CD4-positive, alpha-beta T cell treated with Interleukin-1 beta for 1 hour (primary cell): Measurements from ENCODE around the gene PNO1.
A peak's percentile ranks its signal among the peaks of the same experiment; 100 is the strongest.
"Not testable (repeated sequence)": the region's sequence is repeated elsewhere in the genome, so short reads cannot be mapped to it uniquely, and the experiment has no call there.

Experiments
- DNase-seq, 2 donors: peaks; one replicate each; pipeline ENCODE4 v3.0.0-alpha.2; 2020 to 2022

Gene PNO1

DNA sequence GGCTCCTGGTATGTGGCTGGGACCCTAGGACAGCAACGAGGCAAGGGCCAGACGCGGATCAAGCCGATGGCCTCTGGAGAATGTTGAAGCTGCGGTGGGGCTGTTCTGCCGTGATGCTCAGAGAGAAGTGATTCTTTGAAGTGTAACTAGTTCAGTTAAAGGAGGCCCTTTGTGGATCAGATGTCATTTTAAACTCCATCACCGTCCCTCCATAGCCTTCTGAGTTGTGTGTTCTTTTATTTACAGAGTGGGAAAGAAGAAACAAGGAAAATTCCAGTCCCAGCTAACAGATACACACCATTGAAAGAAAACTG, 403 bp downstream of the PNO1 start:
- DNase-seq: no peak

- DNase-seq: no peak
Observed at GRCh38 chr2:68163641-68164040, 6.0 kb downstream of the PNO1 start.

- no peak for DNase-seq
Observed at GRCh38 chr2:68167186-68167585, 9.5 kb downstream of the PNO1 start.

DNA sequence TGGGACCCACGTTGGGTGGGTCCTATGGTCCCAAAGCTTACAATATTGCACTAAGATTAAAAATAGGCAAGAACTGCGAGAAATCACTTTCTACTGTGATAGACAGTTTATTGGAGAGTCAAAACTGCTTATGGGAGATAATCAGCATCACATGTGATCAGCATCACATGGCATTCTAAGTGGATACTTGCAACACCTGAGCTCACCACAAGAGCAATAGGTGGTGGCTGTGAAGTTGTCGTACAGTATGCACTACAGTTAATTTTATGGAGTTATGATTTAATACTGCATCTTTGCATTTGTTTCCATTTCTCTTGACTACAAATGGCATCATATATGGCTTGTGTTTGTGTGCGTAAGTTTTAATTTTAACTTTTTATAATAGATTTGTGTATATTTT, 11.6 kb downstream of the PNO1 start:
- no peak for DNase-seq

GRCh38 chr2:68171146-68171545, 13.5 kb downstream of the PNO1 start:
- no peak for DNase-seq

DNA sequence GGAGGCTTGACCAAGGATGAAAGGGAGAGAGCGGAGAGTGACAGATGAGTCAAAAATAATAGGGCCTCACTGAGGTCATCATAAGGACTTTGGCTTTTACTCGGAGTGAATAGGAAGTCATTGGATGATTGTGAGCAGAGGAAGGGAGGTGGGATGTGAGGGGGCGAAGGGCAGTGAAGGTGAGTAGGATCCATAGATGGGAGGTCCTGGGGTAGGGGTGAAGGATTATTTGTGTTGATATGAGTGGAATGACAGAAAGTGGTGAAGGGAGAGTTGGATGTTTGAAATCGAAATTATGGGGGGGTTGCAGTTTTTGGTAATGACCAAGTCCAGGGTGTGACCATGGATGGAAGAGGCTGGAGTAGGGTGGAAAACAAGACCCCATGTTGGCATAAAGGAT, 14.0 kb downstream of the PNO1 start:
- no peak for DNase-seq

DNA sequence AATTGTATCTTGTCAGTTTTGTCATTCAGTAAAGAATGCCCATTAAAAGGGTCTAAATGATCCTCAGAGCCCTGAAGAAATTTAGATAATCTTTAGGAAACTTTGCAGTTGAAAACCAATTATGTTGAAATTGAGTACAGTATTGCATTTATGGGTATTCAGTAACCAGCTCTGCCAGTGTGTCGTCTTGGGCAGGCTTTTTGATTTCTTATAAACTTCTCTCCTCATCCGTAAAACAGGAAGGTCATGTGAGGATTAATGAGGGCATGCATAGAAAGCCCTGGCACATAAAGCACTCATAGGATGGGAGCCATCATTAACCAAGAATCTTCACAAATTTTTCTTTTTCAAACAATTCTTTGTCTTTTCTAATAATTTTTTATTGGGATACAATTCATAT, 14.8 kb downstream of the PNO1 start:
- DNase-seq: no peak

GRCh38 chr2:68172990-68173700, 15.5 kb downstream of the PNO1 start:
- no peak for DNase-seq

DNA sequence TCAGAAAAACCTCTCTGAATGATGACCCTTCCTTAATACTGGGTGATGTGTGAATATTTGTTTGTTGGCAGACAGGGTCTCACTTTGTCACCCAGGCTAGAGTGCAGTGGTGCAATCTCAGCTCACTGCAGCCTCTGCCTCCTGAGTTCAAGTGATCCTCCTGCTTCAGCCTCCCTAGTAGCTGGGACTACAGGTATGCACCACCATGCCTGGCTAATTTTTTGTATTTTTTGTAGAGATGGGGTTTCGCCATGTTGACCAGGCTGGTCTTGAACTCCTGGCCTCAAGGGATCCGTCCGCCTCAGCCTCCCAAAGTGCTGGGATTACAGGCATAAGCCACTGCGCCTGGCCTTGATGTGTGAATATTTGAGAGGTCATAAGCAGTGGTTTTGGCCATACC, 17.5 kb downstream of the PNO1 start:
- DNase-seq: not testable (repeated sequence)

DNA sequence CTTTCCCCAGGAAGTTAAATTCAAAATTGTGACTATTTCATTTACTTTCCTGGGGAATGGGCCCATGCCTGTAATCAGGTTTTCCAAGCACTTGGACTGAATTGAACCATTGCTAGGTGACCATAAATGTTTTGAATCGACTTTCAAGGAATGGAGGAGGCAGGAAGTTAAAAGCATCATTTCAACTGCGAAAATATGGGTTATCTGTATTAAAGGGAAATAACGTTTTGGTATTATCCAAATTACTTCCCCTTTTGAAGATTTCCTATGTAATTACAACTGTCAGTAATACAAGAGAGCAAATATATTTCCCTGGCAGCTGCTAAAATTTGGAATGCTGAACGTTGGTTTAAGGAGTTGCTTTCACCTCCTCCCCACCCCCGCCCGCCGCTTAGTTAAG, 19.0 kb downstream of the PNO1 start:
- DNase-seq: no peak

DNA sequence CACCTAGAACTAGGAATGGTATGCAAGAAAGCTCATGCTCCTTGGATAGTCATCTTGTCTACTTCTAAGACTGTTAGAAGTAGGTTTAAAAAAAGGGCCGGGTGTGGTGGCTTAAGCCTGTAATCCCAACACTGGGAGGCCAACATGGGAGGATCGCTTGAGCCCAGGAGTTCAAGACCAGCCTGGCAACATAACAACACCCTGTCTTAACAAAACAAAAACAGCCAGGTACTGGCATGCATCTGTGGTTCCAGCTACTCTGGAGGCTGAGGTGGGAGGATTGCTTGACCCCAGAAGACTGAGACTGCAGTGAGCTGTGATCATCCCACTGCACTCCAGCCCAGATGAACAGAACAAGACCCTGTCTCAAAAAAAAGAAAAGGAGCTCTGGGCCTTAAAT, 19.9 kb downstream of the PNO1 start:
- DNase-seq: no peak

DNA sequence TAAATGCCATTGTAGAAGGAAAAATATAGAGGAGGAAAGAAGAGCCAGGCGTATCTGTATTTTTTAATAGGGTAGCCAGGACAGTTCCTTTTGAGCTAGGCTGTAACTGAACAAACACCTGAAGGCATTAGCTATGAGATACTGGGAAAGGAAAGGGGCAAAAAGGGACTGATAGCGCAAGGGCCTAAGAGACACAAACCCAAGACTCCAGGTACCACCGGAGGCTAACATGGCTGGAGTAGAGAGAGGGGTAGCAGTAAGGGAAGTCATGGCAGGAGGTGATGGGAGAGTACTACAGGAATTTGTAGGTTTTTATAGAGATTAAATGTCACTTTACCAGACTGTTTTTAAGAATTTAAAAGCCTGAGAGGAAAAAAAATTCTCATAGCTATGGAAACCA, 20.7 kb downstream of the PNO1 start:
- no peak for DNase-seq

- DNase-seq: no peak
Observed at GRCh38 chr2:68178954-68179627, 21.4 kb downstream of the PNO1 start.

DNA sequence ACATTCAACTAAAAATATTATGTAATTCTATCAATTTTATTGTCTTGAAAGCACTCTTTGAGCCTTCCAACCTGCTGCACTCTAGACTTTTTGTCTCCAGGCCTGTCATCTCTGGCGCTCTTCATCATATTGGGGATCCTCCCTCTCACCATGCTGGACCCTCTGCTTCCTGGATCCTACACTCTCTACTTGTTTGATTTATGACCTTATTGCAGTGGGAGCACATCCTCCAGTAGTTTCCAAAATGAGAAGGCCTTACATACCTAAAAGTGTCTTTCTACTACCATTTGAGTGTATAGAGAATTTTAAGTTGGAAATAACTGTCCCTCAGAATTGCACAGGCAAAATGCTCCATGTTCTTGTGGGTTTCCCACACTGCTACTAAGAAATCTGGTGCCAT, 25.2 kb downstream of the PNO1 start:
- DNase-seq: no peak

GRCh38 chr2:68185541-68186164, 28.0 kb downstream of the PNO1 start:
- peak; percentile 57 to 60 for DNase-seq

DNA sequence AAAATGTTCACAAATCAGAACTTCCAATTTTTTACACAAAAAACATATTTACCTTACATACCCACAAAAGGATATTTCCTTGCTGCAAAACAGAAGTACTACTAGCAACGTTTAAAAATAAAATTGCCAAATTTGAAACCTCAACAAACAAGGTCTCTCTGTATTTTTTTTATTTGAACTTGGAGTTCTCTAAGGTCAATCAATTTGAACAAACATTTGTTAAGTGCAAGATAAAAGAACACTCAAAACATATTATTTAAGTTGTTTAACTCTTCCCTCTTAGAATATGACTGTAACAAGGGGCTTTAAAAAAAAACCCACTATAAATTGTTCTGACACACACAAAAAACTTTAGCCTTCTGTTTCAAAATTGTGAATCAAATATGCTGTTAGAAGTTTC, 29.6 kb downstream of the PNO1 start:
- DNase-seq: no peak

- no peak for DNase-seq
Observed at GRCh38 chr2:68188831-68189230, 31.1 kb downstream of the PNO1 start.

GRCh38 chr2:68189991-68190784, 32.5 kb downstream of the PNO1 start:
- DNase-seq: peak in 1 of 2 donors; percentile 16

GRCh38 chr2:68190991-68191731, 33.5 kb downstream of the PNO1 start:
- no peak for DNase-seq

DNA sequence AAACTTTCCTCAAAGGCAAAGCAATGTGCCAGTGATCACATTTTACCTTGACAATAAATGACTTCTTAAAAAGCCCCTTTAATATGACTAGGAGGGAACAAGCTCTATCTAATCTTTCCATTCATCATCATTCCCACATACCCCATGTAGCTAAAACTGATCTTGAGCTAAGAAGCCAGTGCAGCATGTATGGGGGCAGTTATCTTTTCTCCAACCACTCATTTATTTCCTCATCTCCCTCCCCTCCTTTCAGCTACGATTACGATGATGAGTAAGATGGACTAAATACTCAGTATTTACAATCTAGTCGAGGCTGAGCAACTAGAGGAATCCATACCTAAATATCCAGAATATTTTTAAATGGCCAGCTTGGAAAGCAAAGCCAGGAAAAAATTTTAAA, 35.5 kb downstream of the PNO1 start:
- no peak for DNase-seq

DNA sequence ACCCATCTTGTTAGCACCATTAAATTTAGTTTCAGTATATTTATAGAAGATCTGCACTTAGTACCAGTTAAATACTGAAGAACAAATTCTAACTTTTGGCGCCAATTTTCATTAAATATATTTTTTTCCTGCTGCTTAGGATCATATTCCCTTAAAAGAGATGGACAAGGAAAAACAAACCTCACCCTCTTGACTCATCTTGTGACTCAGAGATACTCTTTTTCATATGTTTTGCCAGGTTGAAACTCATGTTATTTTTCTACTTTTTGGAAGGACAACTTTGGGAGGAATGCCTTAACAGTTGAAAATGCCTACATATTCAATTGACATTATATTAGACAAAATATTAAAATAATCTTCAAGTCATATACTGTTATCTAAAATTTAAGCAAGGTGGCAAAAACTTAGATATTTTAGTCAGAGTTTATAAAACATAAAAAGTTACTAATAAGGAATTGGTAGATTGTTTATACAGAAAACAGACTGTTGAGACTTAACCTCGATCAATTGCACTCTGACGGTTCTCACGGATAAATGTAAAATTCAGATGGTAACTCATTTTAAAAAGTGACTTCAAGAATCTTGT, 36.2 kb downstream of the PNO1 start:
- no peak for DNase-seq

DNA sequence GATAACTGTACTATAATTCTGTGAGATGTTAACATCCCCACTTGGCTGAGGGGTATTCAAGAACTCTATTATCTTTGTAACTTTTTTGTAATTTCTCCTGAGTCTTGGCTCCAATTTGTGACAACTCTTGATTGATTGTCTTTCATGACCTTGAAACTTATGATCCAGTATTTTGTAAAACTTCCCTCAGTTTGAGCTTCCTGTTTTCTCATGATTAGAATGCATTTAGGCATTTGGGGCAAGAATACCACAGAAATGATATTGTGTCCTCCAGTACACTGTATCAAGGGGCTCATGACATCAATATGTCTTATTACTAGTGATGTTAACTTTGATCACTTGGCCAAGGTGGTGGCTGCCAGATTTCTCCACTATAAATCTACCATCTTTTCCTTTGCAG, 37.4 kb downstream of the PNO1 start:
- DNase-seq: no peak
